Kidney epithelial cell (primary cell): ENCODE measurements around the gene PIP4K2A. TPM values are rescaled to one million over a fixed set of nuclear protein-coding genes. Genes with fewer than 3 reads are reported as not detected.

Experiments used
- DNase-seq: peaks from one replicate; pipeline ENCODE4 v3.0.0-alpha.2; 2010; ENCODE audit warnings: low read depth
- H3K27me3 ChIP-seq: 2 replicates; pipeline ENCODE4 v1.6.0; 2011; ENCODE audit warnings: low read length; ENCODE audit not compliant: control insufficient read depth, insufficient read depth
- H3K36me3 ChIP-seq: 2 replicates; pipeline ENCODE4 v1.5.1; 2011; ENCODE audit warnings: low read length; ENCODE audit not compliant: control insufficient read depth, insufficient read depth
- H3K4me3 ChIP-seq: 2 replicates; pipeline ENCODE4 v1.5.1; 2011; ENCODE audit warnings: low read depth, mild to moderate bottlenecking, control low read depth, low read length
- CTCF ChIP-seq: IDR thresholded peaks from 2 replicates; pipeline ENCODE4 v1.5.1; 2011; ENCODE audit warnings: mild to moderate bottlenecking, moderate library complexity, low read length, control low read depth, inconsistent platforms; ENCODE audit not compliant: insufficient read depth, poor library complexity, severe bottlenecking
- total RNA-seq: library from RNA; depleted of rRNA; stranded (reverse); fragments of >200 nt; gene quantifications from 2 replicates; pipeline ENCODE4 v1.2.3, GENCODE V29; 2015

Gene PIP4K2A
- total RNA-seq, 1 donor from 2014 or later: 23.6 TPM

DNA sequence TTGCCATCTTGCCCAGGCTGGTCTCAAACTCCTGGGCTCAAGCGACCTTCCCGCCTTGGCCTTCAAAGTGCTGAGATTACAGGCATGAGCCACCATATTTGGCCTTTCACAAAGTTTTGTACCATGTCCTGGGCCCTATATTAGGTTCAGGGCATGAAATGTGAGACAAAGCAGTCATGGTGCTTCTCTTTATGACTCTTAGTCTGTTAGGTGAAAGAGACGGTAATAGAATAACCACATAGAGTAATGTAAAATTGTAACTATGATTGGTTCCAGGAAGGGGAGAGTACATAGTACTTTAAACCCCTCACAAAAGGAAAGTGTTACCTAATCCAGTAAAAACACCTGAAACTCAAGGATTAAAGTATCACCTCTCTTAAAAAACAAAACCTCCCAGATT lies 224.4 kb downstream of the PIP4K2A start:
- TF ChIP-seq CTCF: no peak
- H3K36me3 ChIP-seq: no peaks in the 10 kb centered on the region
- no peaks in the 10 kb centered on the region for H3K27me3 ChIP-seq
- H3K4me3 ChIP-seq: no peak overlapping the region
- no peak for DNase-seq

- no peaks in the 10 kb centered on the region for H3K36me3 ChIP-seq
- H3K27me3 ChIP-seq: no peaks in the 10 kb centered on the region
- no peak for DNase-seq
- TF ChIP-seq CTCF: no peak
- H3K4me3 ChIP-seq: no peak overlapping the region
Observed at GRCh38 chr10:22489467-22489866, 224.9 kb downstream of the PIP4K2A start.

DNA sequence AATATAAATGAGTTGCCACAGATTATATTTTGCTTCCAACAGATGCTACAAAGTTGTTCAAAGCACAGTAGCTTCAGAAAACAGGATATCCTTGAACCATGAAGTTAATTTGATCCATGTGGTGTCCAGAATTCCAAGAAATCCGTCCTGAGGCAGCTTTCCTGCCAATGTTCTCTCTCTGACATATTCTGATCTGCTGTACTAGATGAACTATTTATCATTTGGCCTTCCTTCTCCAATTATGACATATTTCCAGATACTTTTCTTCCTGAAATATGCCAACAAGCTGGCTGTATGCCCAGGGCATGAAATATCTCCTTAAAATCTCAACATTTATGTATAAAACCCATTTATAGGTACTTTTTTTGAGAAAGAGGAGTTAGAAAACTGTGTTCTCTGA lies 227.9 kb downstream of the PIP4K2A start:
- H3K4me3 ChIP-seq: no peak overlapping the region
- no peak for DNase-seq
- no peak for TF ChIP-seq CTCF
- H3K27me3 ChIP-seq: no peaks in the 10 kb centered on the region
- no peaks in the 10 kb centered on the region for H3K36me3 ChIP-seq

Other genes starting within 250 kb of the PIP4K2A start
- 0.34 and 1.6 TPM in 2 replicates for gene ARMC3, start 213.5 kb upstream of the PIP4K2A start, total RNA-seq